Superior temporal gyrus (tissue), 1 donor: ENCODE measurements around the gene GABRR3.
A peak's percentile ranks its signal among the peaks of the same experiment; 100 is the strongest.

Source experiments
- DNase-seq: peaks from one replicate; pipeline ENCODE4 v3.0.0-alpha.2; 2016; ENCODE audit errors: extremely low spot score

Gene GABRR3

DNA sequence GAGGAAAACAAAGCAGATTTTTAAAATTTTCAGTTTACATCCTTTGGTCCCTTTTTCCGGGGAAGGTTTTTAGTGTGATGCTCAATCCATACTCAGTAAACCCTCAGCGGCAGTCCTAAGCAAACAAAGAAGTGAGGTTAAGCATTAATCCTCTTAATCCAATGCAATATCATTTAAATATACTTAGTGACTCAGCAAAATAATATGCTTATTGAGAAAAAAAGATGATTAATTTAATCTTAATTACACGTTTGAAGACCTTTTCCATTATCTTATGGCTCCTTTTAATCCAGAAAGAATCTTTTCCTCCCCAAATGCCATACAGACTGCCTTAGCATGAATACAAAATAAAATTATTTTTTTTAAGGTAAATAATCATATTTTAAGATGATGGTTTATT lies at the start of gene GABRR3:
GABRR3 (minus strand) TSS at position 108 of the 400 bp plus-strand sequence. CDS start 328 bp downstream, outside the sequence.
- no peak for DNase-seq

DNA sequence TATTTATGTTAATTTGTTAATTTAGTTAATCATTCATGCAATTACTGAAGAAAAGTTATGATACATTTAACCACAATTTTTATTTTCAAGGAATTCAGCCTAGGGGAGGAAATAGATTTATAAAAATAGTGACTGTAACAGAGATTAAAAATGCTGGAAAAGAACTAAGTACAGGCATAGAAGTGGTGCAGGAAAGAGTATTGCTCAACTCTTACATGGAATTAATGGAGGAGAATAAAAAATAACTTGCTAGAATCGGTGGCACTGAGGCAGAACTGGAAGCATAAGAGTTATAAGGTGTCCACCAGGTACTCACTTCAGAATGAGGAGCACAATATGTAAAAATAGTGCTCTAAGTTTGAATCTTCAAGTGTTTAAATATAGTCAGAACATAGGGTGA lies 38.4 kb upstream of the GABRR3 start:
- no peak for DNase-seq

DNA sequence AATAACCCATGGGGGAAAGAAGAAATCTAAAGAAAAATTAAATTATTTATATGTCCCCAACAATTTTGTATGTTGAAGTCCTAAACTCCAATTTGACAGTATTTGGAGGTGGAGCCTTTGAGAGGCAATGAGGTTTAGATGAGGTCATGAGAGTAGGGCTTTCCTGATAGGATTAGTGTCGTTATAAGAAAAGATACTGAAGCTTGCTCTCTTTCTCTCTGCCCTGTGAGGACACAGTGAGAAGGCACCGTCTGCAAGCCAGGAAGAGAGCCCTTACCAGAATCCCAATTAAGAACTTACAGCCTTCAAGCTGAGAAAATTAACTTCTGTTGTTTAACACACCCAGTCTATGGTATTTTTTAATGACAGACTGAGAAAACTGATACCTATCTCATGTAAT lies 35.7 kb upstream of the GABRR3 start:
- no peak for DNase-seq

DNA sequence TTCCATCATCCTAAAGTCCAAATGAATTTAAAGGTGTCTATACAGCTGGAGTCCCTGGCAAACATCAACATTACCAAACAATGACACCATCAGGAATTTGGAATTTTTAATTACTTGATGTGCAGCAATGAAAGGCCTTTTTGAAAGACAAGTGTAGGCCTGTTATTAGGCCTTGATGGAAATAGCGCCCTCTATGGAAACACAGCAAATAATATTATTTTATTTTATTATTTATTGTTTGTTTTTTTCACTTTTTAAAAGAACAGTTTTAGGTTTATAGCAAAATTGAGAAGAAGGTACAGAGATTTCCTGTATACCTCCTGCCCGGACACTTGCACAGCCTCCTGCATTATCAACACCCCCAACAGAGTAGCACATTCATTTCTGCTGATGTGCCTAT lies 33.7 kb upstream of the GABRR3 start:
- DNase-seq = no peak

DNA sequence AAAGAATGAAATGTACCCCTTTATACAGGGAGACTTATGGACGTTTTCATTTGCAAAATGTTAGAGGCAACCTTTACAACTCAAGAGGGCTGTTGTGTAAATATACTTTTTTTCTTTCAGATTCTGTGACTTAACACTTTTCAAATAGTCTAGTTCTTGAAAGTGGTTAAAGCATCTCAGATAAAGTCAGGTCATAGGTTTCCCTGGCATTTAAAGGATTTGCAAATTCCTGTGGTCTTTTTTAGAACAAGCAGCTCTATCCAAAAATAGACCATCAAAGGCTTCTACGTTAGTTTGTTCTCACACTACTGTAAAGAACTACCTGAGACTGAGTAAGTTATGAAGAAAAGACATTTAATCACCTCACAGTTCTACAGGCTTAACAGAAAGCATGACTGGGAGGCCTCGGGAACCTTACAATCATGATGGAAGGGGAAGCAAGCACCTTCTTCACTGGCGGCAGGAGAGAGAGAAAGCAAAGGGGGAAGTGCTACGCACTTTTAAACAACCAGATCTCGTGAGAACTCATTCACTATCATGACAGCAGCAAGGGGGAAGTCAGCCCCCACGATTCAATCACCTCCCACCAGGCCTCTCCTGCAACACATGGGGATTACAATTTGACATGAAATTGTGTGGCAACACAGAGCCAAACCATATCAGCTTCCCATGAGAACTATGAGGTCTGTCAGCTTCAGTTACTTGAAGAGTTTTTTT lies 23.3 kb upstream of the GABRR3 start:
- DNase-seq = no peak

DNA sequence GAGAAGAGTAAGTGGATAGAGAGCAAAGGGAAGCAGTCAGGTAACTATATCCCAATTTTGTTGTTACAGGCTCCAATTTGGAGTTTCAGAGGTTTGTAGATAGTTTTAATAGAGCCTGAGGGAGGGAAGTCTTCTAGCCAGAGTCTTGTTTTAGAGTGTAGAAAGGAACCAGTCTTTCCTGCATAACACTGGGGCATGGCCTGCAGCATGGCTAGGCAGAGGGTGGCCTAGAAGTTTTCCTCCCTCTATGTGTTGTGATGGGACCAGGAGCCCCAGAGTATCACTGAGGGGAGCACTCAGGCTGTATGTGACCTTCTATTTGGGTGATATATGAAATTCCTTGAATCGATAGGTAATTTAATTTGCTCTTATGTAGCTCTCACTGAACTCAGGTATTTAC lies 22.5 kb upstream of the GABRR3 start:
- DNase-seq = no peak

DNA sequence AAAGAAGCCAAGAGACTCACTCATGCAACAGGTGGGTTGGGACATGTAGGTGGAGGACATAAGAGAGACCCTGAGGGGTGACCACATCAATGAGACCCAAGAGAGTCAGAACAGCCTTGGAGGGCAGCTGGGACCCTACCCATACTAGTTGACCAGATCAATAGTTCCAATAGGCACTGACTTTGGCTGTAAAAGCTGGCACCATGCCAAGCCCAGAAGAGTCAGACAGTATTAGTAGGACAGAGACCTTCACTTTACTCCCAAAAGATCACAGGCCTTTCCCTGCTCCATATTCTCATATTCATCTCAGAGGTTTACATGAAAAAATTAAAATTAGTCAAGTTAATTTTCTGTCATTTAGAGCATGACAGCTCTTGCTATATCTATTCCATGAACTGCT lies 20.9 kb upstream of the GABRR3 start:
- no peak for DNase-seq

DNA sequence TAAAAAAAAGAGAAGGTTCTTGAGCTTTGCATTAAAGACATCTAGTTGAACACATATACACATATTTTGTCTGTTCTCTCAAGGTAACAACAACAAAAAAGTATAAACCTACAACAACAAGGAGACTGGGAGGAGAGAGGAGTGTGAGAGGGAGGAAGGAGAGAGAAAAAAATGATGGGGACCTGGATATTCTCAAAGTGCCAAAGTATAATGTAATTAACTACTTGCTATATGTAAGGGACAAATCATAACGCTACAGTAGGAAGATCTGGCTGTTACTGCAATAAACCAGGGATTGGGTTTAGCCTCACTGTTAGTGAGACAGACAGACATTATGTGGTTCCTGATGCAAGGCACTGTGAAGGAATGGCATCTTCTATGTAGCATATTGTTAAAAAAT lies 14.2 kb upstream of the GABRR3 start:
- DNase-seq = no peak

DNA sequence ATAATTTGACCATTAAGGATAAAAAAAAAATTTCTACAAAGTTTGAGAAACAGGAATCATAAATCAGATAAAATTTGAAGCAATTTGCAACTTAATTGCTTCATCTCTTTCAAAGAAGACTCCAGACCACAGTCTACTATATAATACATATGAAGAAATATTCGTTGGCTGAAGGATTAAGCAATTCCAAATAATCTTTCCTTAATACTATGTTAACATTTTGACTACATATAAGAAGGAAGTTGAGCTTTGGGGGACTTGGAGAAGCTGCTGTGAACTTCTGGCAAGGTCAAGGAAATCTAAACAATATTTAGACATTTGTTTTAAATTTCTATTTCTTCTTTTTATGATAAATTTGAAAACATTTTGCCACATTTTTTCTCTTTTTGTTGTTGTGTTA lies 13.5 kb upstream of the GABRR3 start:
- DNase-seq = no peak

DNA sequence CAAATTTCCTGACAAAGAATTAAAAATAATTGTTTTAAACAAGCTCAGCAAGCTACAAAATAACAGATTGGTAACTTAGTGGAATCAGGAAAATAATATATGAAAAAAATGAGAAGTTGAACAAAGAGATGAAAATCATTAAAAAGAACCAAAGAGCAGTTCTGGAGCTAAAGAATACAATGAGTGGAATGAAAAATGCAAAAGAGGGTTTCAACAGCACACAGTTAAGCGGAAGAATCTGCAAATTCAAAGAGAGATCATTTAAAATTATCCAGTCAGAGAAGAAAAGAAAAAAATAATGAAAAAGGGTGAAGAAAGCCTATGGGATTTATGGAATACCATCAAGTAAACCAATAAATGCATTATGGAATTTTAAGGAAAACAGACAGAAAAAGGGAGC lies 6.2 kb upstream of the GABRR3 start:
- no peak for DNase-seq

DNA sequence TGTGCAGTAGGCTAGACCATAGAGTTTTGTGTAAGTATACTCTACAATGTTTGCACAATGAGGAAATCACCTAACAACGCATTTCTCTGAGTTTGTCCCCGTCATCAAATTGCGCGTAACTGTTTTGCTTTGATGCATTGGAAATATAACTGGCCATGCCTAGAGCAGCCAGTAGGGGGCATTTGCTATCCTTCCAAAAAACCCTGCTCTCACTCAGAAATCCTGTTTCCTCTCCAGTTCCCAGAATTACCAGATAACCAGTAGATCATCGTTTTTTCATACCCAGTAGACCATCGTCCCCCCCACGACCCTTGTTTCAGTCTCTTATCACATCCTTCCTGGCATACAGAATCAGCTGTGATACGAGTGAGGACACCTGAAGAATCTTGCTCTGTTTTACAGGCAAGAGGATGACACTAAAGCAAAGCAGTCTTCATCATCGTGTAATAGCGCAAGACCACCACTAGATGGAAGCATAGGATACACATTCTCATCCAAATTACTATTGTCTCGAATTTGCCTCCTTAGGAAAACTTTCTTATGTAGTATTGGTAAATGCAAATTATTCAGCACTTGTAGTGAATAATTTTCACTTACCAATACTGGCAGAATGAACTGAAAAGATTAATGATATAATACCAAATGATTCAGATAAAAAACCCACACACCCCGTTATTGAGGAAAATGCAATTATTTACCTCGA lies 4.4 kb upstream of the GABRR3 start:
- DNase-seq = peak; percentile 96

DNA sequence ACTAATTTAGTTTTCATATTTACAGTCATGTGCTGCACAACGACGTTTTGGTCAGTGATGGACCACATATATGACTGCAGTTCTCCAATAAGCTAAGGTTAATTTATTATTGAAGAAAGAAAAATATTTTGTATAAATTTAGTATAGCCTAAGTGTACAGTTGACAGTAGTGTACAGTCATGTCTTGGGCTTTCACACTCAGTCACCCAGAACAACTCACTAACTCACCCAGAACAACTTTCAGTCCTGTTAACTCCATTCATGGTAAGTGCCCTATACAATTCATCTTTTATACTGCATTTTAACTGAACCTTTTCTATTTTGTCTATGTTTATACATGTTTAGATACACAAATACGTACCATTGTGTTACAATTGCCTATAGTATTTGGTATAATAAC lies 3.8 kb upstream of the GABRR3 start:
- DNase-seq = no peak

DNA sequence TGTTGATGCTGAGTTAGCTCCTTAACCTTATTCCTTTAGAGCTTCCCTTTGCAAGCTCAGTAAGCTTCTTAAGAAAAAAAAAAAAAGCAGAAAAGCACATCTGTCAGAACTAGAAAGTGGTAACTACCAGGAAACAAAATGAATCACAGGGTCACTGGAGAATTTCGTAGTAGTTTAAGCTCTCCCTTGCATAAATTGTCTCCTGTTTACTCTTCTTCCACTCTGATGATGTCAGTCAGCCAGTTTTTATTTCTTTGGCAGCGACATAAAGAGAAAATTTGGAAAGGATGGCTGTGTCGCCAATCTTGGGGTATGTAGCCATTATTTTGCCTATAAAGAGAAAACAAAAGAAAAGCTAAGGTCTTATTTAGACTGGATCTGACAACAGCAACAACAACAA lies 3.2 kb upstream of the GABRR3 start:
- no peak for DNase-seq

DNA sequence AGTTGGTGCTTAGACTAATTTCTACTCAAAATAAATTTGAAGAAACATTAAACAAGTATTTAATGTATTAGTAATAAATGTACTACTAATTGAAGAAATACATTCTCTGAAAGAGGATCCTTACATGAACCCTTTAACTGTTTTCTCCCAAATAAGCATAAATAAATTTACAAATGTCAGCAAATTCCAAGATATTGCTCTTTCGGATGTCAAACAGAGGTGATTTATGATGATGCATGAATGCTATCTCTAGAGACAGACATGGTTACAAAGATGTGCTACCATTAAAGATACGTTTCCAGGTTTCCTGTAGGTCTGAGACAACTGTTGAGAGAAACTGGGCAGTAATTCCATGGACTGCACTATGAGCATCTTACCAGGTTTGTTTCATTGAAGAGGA lies 629 bp downstream of the GABRR3 start:
- DNase-seq = no peak

DNA sequence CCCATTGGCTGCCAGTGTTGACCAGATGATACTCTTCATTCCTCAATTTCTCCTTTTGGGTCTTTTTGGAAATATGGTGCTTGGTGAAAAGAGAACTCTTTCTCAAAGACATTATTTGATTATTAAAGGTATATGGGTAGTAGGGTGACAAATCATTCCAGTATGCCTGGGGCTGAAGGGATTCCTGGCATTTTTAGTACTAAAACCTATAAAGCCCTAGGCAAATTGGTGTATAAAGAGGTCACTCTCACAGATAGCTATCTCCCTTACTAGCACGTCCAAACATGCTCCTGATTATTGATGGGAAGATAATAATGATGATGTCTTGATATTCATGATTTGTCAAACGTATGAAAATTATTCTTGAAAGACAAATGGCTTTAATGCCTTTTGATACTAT lies 1.1 kb downstream of the GABRR3 start:
- no peak for DNase-seq

DNA sequence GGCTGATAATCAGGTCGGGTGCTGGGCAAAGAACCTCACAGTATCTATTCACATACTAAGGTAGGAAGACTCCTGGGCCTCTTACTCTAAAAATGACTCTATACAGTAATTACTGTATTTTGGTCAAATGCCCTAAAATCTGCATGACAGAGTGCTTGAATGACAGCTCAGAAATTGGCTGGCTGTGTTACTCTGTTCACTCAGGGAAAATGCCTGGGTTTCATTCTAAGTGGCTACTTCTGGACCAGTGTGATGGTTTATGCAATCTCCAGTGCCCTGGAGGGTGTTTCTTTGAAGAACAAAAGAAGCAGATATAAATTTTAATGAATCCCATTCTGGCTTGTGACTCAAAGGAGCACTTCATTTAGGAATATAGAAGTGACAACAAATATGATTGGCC lies 2.2 kb downstream of the GABRR3 start:
- no peak for DNase-seq

DNA sequence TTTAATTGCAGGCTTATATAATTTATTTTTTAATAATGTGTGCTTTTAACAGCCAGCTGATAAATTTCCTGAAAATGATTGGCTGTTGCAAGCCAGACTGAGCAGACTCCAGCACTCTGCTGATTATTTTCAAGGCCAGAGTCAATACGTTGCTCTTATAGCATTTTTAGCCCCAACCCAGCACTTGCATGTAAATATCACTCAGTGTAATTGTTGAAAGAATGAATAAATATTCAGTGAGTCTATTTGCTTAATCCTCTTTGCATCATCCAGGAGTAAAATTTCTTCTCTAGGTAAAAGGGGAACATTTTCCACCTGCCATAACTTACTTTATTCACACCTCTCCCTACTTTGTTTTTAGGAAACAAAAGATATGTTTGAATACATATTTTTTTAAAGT lies 2.9 kb downstream of the GABRR3 start:
- DNase-seq = no peak

DNA sequence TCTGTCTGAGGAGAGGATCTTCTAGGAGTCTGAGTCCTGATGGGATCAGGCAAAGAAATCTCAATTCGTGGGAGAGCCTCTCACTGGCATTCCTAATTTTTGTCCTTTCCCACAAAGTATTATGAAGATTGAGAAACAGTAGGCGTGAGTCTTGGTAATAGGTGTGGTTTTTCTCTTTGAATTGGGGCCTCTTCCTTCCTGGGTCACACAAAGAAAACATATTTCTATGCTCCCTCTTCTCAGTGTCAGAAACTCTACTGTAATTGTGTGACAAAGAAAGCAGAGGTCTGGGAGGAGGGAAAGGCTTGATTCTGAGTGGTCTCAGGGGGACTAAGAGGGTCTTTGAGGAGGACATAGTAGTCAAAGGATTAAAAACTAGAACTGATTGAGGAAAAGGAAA lies 6.0 kb downstream of the GABRR3 start:
- DNase-seq = no peak

DNA sequence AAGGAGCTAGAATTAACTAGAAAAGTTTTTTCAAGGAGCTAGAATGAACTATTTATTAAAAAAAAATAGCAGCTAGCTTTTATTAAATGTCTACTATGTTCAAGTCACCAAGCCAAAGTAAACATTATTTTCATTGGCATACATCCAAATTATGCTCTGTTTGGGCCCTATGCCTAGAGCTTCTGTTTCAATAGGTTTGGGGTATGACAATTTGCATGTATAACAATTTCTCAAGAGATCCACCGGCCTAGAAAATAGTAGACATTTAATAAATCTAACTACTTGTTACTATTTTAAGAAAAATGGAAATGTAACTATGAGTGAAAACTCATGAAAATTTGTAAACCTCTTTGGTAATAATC lies 8.0 kb downstream of the GABRR3 start:
- DNase-seq = no peak

DNA sequence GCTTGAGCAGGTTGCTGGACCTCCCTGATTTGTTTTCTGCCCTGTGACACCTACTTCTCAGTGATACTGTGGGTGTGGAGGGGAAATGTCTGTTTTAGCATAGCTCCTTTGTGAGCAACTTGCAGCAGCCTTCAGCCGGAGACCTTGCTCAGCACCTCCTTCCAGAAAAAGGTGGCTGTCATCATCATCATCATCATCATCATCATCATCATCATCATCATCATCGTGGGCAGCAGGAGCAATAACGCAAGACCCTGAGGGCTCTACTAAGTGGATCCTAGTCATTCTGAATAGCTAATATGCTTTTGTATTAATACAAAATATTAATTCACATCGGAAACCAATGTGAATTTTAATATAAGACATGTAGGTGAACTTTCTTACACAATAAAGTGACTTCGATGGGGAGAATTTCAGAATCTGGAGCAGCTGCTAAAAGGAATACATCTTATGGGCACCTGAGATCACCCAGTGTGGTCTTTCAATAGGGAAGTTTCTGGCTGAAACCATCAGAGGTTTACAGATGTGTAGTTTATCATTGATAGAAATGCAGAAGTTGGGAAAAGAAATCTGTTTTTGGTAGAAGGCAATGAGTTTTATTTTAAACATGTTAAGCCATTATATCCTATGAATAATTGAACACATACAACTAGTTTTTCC lies 8.6 kb downstream of the GABRR3 start:
- DNase-seq = no peak

DNA sequence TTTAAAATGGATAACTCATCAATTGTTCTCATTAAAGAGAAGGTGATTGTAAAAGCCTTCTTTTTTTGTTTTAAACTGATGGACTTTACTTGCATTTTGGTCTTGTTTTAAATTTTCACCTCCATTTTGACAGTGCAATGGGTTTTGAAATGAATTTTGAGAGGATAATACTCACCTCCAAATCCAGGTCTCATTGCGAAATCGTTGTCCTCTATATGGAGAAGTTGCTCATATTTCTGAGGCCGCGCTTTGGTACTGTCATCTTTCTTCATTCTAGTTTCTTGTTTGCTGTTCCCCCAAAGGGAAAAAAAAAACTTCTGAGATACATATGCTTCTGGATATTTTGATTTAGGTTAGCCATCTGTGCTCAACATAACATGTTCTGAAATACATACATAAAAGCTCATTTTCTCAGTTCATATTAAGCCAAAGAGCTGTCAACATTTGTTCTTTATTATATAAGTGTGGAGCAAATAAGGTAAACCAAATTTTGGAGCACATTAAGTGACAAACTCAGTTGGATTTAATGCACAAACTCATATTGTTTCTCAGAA lies 9.6 kb downstream of the GABRR3 start:
- DNase-seq = peak; percentile 30

DNA sequence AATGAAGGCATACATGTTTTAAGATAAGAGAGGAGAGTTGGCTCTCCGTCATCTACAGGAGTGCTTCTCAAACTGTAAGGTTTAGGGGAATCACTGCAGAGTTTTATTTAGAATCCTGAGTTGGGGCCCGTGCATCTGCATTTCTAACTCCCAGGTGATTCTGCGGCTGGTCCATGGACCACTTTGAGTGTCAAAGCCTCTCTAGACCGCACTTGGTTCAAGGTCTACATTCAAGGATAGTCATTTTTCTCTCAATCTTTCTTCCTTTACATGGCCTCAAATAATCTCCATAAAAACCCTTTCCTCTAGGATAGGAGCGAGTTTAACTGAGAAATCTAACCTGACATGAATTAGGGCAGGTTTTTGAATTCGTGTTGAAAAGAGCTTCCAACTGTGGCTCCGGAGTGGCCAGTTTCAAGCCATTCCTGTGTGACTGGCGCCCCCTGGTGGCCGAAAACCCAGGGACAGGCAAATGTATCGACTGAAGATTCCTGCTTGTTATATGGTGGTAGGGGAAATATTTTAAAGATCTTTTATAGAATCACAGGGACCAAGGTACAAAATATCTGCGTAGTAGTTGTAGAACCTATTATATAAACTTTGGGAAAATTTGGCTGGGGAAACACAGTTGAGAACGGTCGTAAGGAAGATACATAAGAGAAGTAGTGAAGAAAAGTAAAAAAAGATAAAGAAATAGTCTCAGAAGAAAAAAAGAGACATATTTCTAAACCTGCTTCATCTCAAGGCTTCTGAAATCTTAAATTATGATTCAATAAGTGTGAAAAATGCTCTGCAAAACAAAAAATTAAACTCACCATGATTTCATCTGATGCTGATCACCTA lies 11.9 kb downstream of the GABRR3 start:
- peak; percentile 97 for DNase-seq
